ENCODE data around the gene RBM26. TPM values are rescaled to one million over a fixed set of nuclear protein-coding genes. Genes with fewer than 3 reads are reported as not detected.

Gene RBM26
- total RNA-seq, 1 donor = 50.5 TPM

- TF ChIP-seq, protein P1, sequence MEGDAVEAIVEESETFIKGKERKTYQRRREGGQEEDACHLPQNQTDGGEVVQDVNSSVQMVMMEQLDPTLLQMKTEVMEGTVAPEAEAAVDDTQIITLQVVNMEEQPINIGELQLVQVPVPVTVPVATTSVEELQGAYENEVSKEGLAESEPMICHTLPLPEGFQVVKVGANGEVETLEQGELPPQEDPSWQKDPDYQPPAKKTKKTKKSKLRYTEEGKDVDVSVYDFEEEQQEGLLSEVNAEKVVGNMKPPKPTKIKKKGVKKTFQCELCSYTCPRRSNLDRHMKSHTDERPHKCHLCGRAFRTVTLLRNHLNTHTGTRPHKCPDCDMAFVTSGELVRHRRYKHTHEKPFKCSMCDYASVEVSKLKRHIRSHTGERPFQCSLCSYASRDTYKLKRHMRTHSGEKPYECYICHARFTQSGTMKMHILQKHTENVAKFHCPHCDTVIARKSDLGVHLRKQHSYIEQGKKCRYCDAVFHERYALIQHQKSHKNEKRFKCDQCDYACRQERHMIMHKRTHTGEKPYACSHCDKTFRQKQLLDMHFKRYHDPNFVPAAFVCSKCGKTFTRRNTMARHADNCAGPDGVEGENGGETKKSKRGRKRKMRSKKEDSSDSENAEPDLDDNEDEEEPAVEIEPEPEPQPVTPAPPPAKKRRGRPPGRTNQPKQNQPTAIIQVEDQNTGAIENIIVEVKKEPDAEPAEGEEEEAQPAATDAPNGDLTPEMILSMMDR (IDR thresholded peaks at IDR 0.05; ENCODE audit: insufficient read depth, low read depth, low read length) = no peak
- DNase-seq (ENCODE audit: low read depth) = peak; percentile 39
- no peak overlapping the region for H3K4me3 ChIP-seq (ENCODE audit: low read depth, low read length)
These were observed 13.0 kb downstream of the RBM26 start for GRCh38 chr13:79392882-79393563.

DNA sequence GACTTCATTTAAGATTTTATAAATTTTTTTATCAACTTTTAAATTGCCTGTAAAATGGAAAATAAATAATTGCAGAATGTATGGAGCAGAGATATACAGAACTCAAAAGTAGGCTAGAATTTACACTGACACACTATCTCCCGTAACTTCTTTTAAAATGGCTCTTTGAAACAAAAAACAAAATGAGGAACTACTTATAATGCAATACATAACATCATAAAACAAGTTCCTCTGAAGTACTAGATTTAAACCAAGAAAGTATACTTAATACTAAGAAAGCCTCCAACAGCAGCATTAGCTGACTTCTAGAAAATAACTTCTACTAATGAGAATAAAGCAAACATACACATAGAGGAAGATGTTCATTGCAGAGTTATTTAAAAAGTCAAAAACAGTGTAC, 17.0 kb downstream of the RBM26 start:
- DNase-seq (ENCODE audit: low read depth) = no peak
- no peak overlapping the region for H3K4me3 ChIP-seq (ENCODE audit: low read depth, low read length)
- TF ChIP-seq, protein P1 (IDR thresholded peaks at IDR 0.05; ENCODE audit: insufficient read depth, low read depth, low read length) = no peak

- TF ChIP-seq, protein P1 (IDR thresholded peaks at IDR 0.05; ENCODE audit: insufficient read depth, low read depth, low read length) = no peak
- H3K4me3 ChIP-seq (ENCODE audit: low read depth, low read length) = no peak overlapping the region
- DNase-seq (ENCODE audit: low read depth) = no peak
These were observed 18.2 kb downstream of the RBM26 start for GRCh38 chr13:79387853-79388252.

GRCh38 chr13:79386125-79386826, 19.8 kb downstream of the RBM26 start:
- TF ChIP-seq, protein P1 (IDR thresholded peaks at IDR 0.05; ENCODE audit: insufficient read depth, low read depth, low read length) = no peak
- no peak overlapping the region for H3K4me3 ChIP-seq (ENCODE audit: low read depth, low read length)
- DNase-seq (ENCODE audit: low read depth) = no peak

- DNase-seq (ENCODE audit: low read depth) = no peak
- TF ChIP-seq, protein P1 (IDR thresholded peaks at IDR 0.05; ENCODE audit: insufficient read depth, low read depth, low read length) = no peak
These were observed 20.4 kb downstream of the RBM26 start for GRCh38 chr13:79385694-79386093.

GRCh38 chr13:79384022-79384610, 21.9 kb downstream of the RBM26 start:
- TF ChIP-seq, protein P1 (IDR thresholded peaks at IDR 0.05; ENCODE audit: insufficient read depth, low read depth, low read length) = no peak
- H3K4me3 ChIP-seq (ENCODE audit: low read depth, low read length) = no peak overlapping the region
- DNase-seq (ENCODE audit: low read depth) = no peak

More at GRCh38 chr13:79385694-79386093, 20.4 kb downstream of the RBM26 start:
- no peak overlapping the region for H3K4me3 ChIP-seq (ENCODE audit: low read depth, low read length)

Data from fibroblast of villous mesenchyme (primary cell).